ENCODE data around the gene CA10.

Gene CA10

GRCh38 chr17:51857052-51857597 lies 301.4 kb downstream of the CA10 start:
- DNase-seq (ENCODE audit: low spot score) = no peak
- no peak for TF ChIP-seq CTCF (IDR thresholded peaks at IDR 0.05; ENCODE audit: borderline replicate concordance, control extremely low read depth, extremely low read depth, insufficient read depth, missing control alignments)
- in situ Hi-C loops (cut with MboI; ENCODE audit: low sequenced_read_pairs, unreplicated experiment) = no loop called here

GRCh38 chr17:51855806-51856205 lies 302.7 kb downstream of the CA10 start:
- TF ChIP-seq CTCF (IDR thresholded peaks at IDR 0.05; ENCODE audit: borderline replicate concordance, control extremely low read depth, extremely low read depth, insufficient read depth, missing control alignments) = no peak
- no peak for DNase-seq (ENCODE audit: low spot score)
- in situ Hi-C loops (cut with MboI; ENCODE audit: low sequenced_read_pairs, unreplicated experiment) = no loop called here

GRCh38 chr17:51853857-51854256 lies 304.7 kb downstream of the CA10 start:
- no peak for DNase-seq (ENCODE audit: low spot score)
- no peak for TF ChIP-seq CTCF (IDR thresholded peaks at IDR 0.05; ENCODE audit: borderline replicate concordance, control extremely low read depth, extremely low read depth, insufficient read depth, missing control alignments)
- in situ Hi-C loops (cut with MboI; ENCODE audit: low sequenced_read_pairs, unreplicated experiment) = no loop called here

- TF ChIP-seq CTCF (IDR thresholded peaks at IDR 0.05; ENCODE audit: borderline replicate concordance, control extremely low read depth, extremely low read depth, insufficient read depth, missing control alignments) = no peak
- no peak for DNase-seq (ENCODE audit: low spot score)
- in situ Hi-C loops (cut with MboI; ENCODE audit: low sequenced_read_pairs, unreplicated experiment) = no loop called here
Observed at GRCh38 chr17:51852603-51853002, 305.9 kb downstream of the CA10 start.

GRCh38 chr17:51850201-51850600 lies 308.3 kb downstream of the CA10 start:
- TF ChIP-seq CTCF (IDR thresholded peaks at IDR 0.05; ENCODE audit: borderline replicate concordance, control extremely low read depth, extremely low read depth, insufficient read depth, missing control alignments) = no peak
- DNase-seq (ENCODE audit: low spot score) = no peak
- in situ Hi-C loops (cut with MboI; ENCODE audit: low sequenced_read_pairs, unreplicated experiment) = no loop called here

GRCh38 chr17:51848451-51848850 lies 310.1 kb downstream of the CA10 start:
- in situ Hi-C loops (cut with MboI; ENCODE audit: low sequenced_read_pairs, unreplicated experiment) = no loop called here
- DNase-seq (ENCODE audit: low spot score) = no peak
- no peak for TF ChIP-seq CTCF (IDR thresholded peaks at IDR 0.05; ENCODE audit: borderline replicate concordance, control extremely low read depth, extremely low read depth, insufficient read depth, missing control alignments)

- in situ Hi-C loops (cut with MboI; ENCODE audit: low sequenced_read_pairs, unreplicated experiment) = no loop called here
- no peak for DNase-seq (ENCODE audit: low spot score)
- TF ChIP-seq CTCF (IDR thresholded peaks at IDR 0.05; ENCODE audit: borderline replicate concordance, control extremely low read depth, extremely low read depth, insufficient read depth, missing control alignments) = no peak
Observed at GRCh38 chr17:51846566-51846965, 311.9 kb downstream of the CA10 start.
